SK-N-SH treated with all-trans-retinoic acid at 6 μM for 48 hours (cell line): Measurements from ENCODE around the gene MTIF2.

Experiments
- BACH2 ChIP-seq: fragments of 250-450 bp; sonication (Bioruptor Pico); IDR thresholded peaks from 2 replicates; pipeline ENCODE4 v1.9.0; 2021; ENCODE audit warnings: mild to moderate bottlenecking, borderline replicate concordance
- CSRNP3 ChIP-seq: fragments of 250-450 bp; sonication (Bioruptor Pico); IDR thresholded peaks from 2 replicates; pipeline ENCODE4 v1.5.1; 2021; ENCODE audit warnings: mild to moderate bottlenecking, moderate library complexity
- PATZ1 ChIP-seq: fragments of 250-450 bp; sonication (Bioruptor Pico); IDR thresholded peaks from 2 replicates; pipeline ENCODE4 v1.8.0; 2020; ENCODE audit warnings: mild to moderate bottlenecking, moderate library complexity, borderline replicate concordance
- RARB ChIP-seq: fragments of 250-450 bp; sonication (Bioruptor Pico); IDR thresholded peaks from 2 replicates; pipeline ENCODE4 v1.8.0; 2021; ENCODE audit warnings: mild to moderate bottlenecking, moderate library complexity
- ZFP3 ChIP-seq: fragments of 250-450 bp; sonication (Bioruptor Pico); IDR thresholded peaks from 2 replicates; pipeline ENCODE4 v1.5.0; 2020; ENCODE audit warnings: mild to moderate bottlenecking, moderate library complexity
- ZFP30 ChIP-seq: fragments of 450-650 bp; formaldehyde crosslinking; IDR thresholded peaks from 2 replicates; pipeline ENCODE4 v1.5.0; 2022; ENCODE audit warnings: mild to moderate bottlenecking, moderate library complexity

- TF ChIP-seq ZFP3 (CRISPR knock-in tag) (no peak), RARB (CRISPR knock-in tag) (no peak), CSRNP3 (CRISPR knock-in tag) (no peak), ZFP30 (CRISPR knock-in tag) (no peak), PATZ1 (no peak), BACH2 (no peak)
Measured at GRCh38 chr2:55247025-55247424, 22.0 kb downstream of the MTIF2 start.
